K562 (cell line): ENCODE data around the gene ZSCAN12. TPM values are rescaled to one million over a fixed set of nuclear protein-coding genes. Genes with fewer than 3 reads are reported as not detected.

ENCODE experiments used
- CBFA2T3 ChIP-seq: fragments of 450-650 bp; IDR thresholded peaks from 2 replicates; pipeline ENCODE4 v1.6.1; 2017
- CTCF ChIP-seq, 3 experiments: IDR thresholded peaks in 2 of 3; conservative IDR thresholded peaks in 1 of 3; 2 replicates each; pipeline ENCODE4 v1.5.1; 2011 to 2012; ENCODE audit warnings: low read length in 3 of 3, mild to moderate bottlenecking in 3 of 3, control low read depth in 2 of 3, improper control_type of control experiment in 1 of 3, inconsistent platforms in 1 of 3, low read depth in 1 of 3, mixed read lengths in 1 of 3, moderate library complexity in 1 of 3; ENCODE audit not compliant: insufficient read depth in 2 of 3
- FOXJ2 ChIP-seq: fragments of 200-800 bp; sonication (Bioruptor generic); IDR thresholded peaks from 2 replicates; pipeline ENCODE4 v1.6.1; 2016; ENCODE audit warnings: missing genetic modification characterization, missing compliant biosample characterization
- FOXK2 ChIP-seq, 2 experiments: fragments of 450-650 bp; IDR thresholded peaks in 1 of 2; conservative IDR thresholded peaks in 1 of 2; 2 replicates each; pipeline ENCODE4 v1.6.1; 2016; ENCODE audit warnings: low read depth in 2 of 2, mild to moderate bottlenecking in 1 of 2
- FOXO4 ChIP-seq: fragments of 450-650 bp; formaldehyde crosslinking; IDR thresholded peaks from 2 replicates; pipeline ENCODE4 v1.4.0; 2020; ENCODE audit warnings: mild to moderate bottlenecking, moderate library complexity
- GABPB1 ChIP-seq: sonication (generic); formaldehyde crosslinking; IDR thresholded peaks from 2 replicates; pipeline ENCODE4 v1.8.0; 2022; ENCODE audit warnings: mild to moderate bottlenecking, missing genetic modification reagents
- GATA2 ChIP-seq: sonication (generic); formaldehyde crosslinking; IDR thresholded peaks from 2 replicates; pipeline ENCODE4 v1.4.0; 2020; ENCODE audit warnings: mild to moderate bottlenecking, missing genetic modification reagents
- MAFG ChIP-seq: fragments of 450-650 bp; conservative IDR thresholded peaks from 2 replicates; pipeline ENCODE4 v1.6.1; 2016; ENCODE audit warnings: missing genetic modification characterization, missing compliant biosample characterization
- MCM2 ChIP-seq: fragments of 450-650 bp; IDR thresholded peaks from 2 replicates; pipeline ENCODE4 v1.6.1; 2017; ENCODE audit warnings: low read depth, mild to moderate bottlenecking
- MXD1 ChIP-seq: fragments of 250-450 bp; sonication (Bioruptor Pico); IDR thresholded peaks from 2 replicates; pipeline ENCODE4 v1.8.0; 2021; ENCODE audit warnings: borderline replicate concordance, mild to moderate bottlenecking, moderate library complexity; ENCODE audit not compliant: poor library complexity, severe bottlenecking
- NFE2 ChIP-seq: IDR thresholded peaks from 2 replicates; pipeline ENCODE4 v1.6.1; 2014; ENCODE audit warnings: antibody characterized with exemption, low read depth
- NR2C2 ChIP-seq, 2 experiments: fragments of 200-800 bp in 1 of 2; sonication (Bioruptor generic) in 1 of 2; sonication (generic) in 1 of 2; formaldehyde crosslinking in 1 of 2; IDR thresholded peaks; 2 replicates each; pipeline versions ENCODE4 v1.6.1 to v1.8.0; 2016 to 2022; ENCODE audit warnings: mild to moderate bottlenecking in 1 of 2, missing compliant biosample characterization in 1 of 2, missing genetic modification characterization in 1 of 2, missing genetic modification reagents in 1 of 2
- NUFIP1 ChIP-seq: fragments of 450-650 bp; IDR thresholded peaks from 2 replicates; pipeline ENCODE4 v1.6.1; 2018; ENCODE audit not compliant: partially characterized antibody
- SMARCA4 ChIP-seq: fragments of 450-650 bp; IDR thresholded peaks from 2 replicates; pipeline ENCODE4 v1.6.1; 2016
- TRIM24 ChIP-seq, 2 experiments: fragments of 450-650 bp; IDR thresholded peaks; 2 replicates each; pipeline ENCODE4 v1.6.1; 2016
- ZBED1 ChIP-seq: IDR thresholded peaks from 2 replicates; pipeline ENCODE4 v1.6.1; 2014
- ZFP30 ChIP-seq: fragments of 250-450 bp; sonication (Bioruptor Pico); IDR thresholded peaks from 2 replicates; pipeline ENCODE4 v1.8.0; 2022; ENCODE audit warnings: moderate library complexity, mild to moderate bottlenecking, inconsistent platforms, borderline replicate concordance
- ZNF280B ChIP-seq: fragments of 250-450 bp; sonication (Bioruptor Pico); IDR thresholded peaks from 2 replicates; pipeline ENCODE4 v1.5.1; 2021; ENCODE audit warnings: mild to moderate bottlenecking
- ZNF511 ChIP-seq: sonication (generic); formaldehyde crosslinking; IDR thresholded peaks from 2 replicates; pipeline ENCODE4 v1.8.0; 2022; ENCODE audit warnings: mild to moderate bottlenecking, missing genetic modification reagents
- ZNF830 ChIP-seq: fragments of 250-450 bp; sonication (Bioruptor Pico); IDR thresholded peaks from 2 replicates; pipeline ENCODE4 v1.5.0; 2021; ENCODE audit warnings: mild to moderate bottlenecking
- polyA plus RNA-seq, 8 experiments: library from polyadenylated mRNA; depleted of rRNA in 4 of 8; stranded (reverse) in 5 of 8; unstranded in 3 of 8; fragments of >200 nt; fragmentation: Nextera tagmentation in 2 of 8; fragmentation: Illumina TruSeq in 1 of 8; extraction: Ambion mirVana in 2 of 8; extraction: Trizol in 1 of 8; gene quantifications; 2 replicates each; pipeline versions ENCODE4 v1.2.1 to v1.2.3, GENCODE V29; 2011 to 2014; ENCODE audit warnings: inconsistent platforms in 1 of 8, missing spikeins in 1 of 8
- total RNA-seq, 7 experiments: library from RNA; depleted of rRNA in 6 of 7; stranded (reverse); fragments of >200 nt in 6 of 7; fragmentation: Illumina TruSeq in 2 of 7; extraction: Trizol in 2 of 7; gene quantifications; 2 replicates each; pipeline versions ENCODE4 v1.2.1 to v1.2.3, GENCODE V29; 2011 to 2021; ENCODE audit warnings: low replicate concordance in 1 of 7

Gene ZSCAN12
- total and polyA plus RNA-seq, 9 of the 15 experiments (the other 6 are each of a cell fraction or from before 2014, with no cell fraction given), result 2.5 to 19.6 (median 12.5) TPM

GRCh38 chr6:28343898-28344677 is 55.5 kb downstream of the ZSCAN12 start (continued):
- TF ChIP-seq MCM2, result no peak
- TF ChIP-seq NUFIP1, result no peak
- TF ChIP-seq FOXO4, result no peak
- TF ChIP-seq GATA2 (CRISPR knock-in tag), result 0 out of 2 replicates have a peak, but pooled peaks have one; percentile 18
- TF ChIP-seq CBFA2T3, result peak; percentile 86
- no peak for TF ChIP-seq FOXJ2 (tag)
- no peak for TF ChIP-seq NFE2
- no peak for TF ChIP-seq ZFP30 (CRISPR knock-in tag)
- no peak for TF ChIP-seq ZNF280B
- TF ChIP-seq GABPB1 (CRISPR knock-in tag), result no peak
- TF ChIP-seq TRIM24 (IDR thresholded peaks at IDR 0.05), result no peak
- no peak for TF ChIP-seq MAFG (tag)
- TF ChIP-seq ZBED1, result no peak
- TF ChIP-seq ZNF511, result no peak
- no peak for TF ChIP-seq FOXK2 (conservative IDR thresholded peaks at IDR 0.05 in 1 of 2, IDR thresholded peaks at IDR 0.05 in 1 of 2; ENCODE audit: low read depth in 2 of 2)
- TF ChIP-seq MXD1 (CRISPR knock-in tag), result no peak
- TF ChIP-seq ZNF830 (CRISPR knock-in tag), result no peak
- TF ChIP-seq NR2C2 (CRISPR knock-in tag; IDR thresholded peaks at IDR 0.05), result no peak
- no peak for TF ChIP-seq NR2C2 (tag; IDR thresholded peaks at IDR 0.05)
- no peak for TF ChIP-seq CTCF (IDR thresholded peaks at IDR 0.05 in 2 of 3, conservative IDR thresholded peaks at IDR 0.05 in 1 of 3; ENCODE audit: insufficient read depth in 2 of 3, low read depth in 1 of 3, low read length in 3 of 3)
- TF ChIP-seq SMARCA4, result peak; percentile 60; the same call in 1 of the 2 replicates
